H9 (cell line): Measurements from ENCODE around the gene HMCES. TPM values are rescaled to one million over a fixed set of nuclear protein-coding genes. Genes with fewer than 3 reads are reported as not detected.

ENCODE experiments used
- DNase-seq: peaks from one replicate; pipeline ENCODE4 v3.0.0-alpha.2; 2017
- H2AFZ ChIP-seq: one replicate; pipeline ENCODE4 v1.6.1; 2013; ENCODE audit warnings: mild to moderate bottlenecking, low read length, control low read depth, moderate library complexity
- H2AK5ac ChIP-seq: 2 replicates; pipeline ENCODE4 v1.6.1; 2013; ENCODE audit warnings: low read length, control low read depth, mixed read lengths; ENCODE audit not compliant: insufficient read length
- H2BK120ac ChIP-seq: one replicate; pipeline ENCODE4 v1.6.1; 2013; ENCODE audit warnings: low read depth, mild to moderate bottlenecking, low read length, control low read depth, inconsistent platforms; ENCODE audit not compliant: poor library complexity, severe bottlenecking
- H2BK12ac ChIP-seq: 2 replicates; pipeline ENCODE4 v1.6.1; 2013; ENCODE audit warnings: low read length, control low read depth, mixed read lengths, low read depth; ENCODE audit not compliant: insufficient read length
- H2BK15ac ChIP-seq: 2 replicates; pipeline ENCODE4 v1.6.1; 2013; ENCODE audit warnings: low read depth, low read length, control low read depth
- H2BK20ac ChIP-seq: one replicate; pipeline ENCODE4 v1.6.1; 2013; ENCODE audit warnings: low read depth, mild to moderate bottlenecking, low read length, control low read depth, inconsistent platforms; ENCODE audit not compliant: poor library complexity, severe bottlenecking
- H2BK5ac ChIP-seq: 2 replicates; pipeline ENCODE4 v1.6.1; 2013; ENCODE audit warnings: low read length, control low read depth, mixed read lengths; ENCODE audit not compliant: insufficient read length
- H3K14ac ChIP-seq: 2 replicates; pipeline ENCODE4 v1.6.1; 2013; ENCODE audit warnings: low read length, control low read depth; ENCODE audit not compliant: insufficient read depth
- H3K18ac ChIP-seq: 2 replicates; pipeline ENCODE4 v1.6.1; 2013; ENCODE audit warnings: low read depth, mild to moderate bottlenecking, mixed read lengths, low read length, control low read depth; ENCODE audit not compliant: insufficient read length
- H3K23ac ChIP-seq: 2 replicates; pipeline ENCODE4 v1.6.1; 2013; ENCODE audit warnings: low read length, control low read depth, mixed read lengths, low read depth; ENCODE audit not compliant: insufficient read length
- H3K23me2 ChIP-seq: 2 replicates; pipeline ENCODE4 v1.6.1; 2013; ENCODE audit warnings: low read depth, mild to moderate bottlenecking, mixed read lengths, low read length, control low read depth; ENCODE audit not compliant: insufficient read length, poor library complexity, severe bottlenecking
- H3K27ac ChIP-seq: 2 replicates; pipeline ENCODE4 v1.5.1; 2013; ENCODE audit warnings: low read length, control low read depth, mixed read lengths, low read depth; ENCODE audit not compliant: insufficient read length
- H3K27me3 ChIP-seq: 2 replicates; pipeline ENCODE4 v1.6.1; 2013; ENCODE audit warnings: low read length, control low read depth, inconsistent platforms; ENCODE audit not compliant: insufficient read depth
- H3K4ac ChIP-seq: 2 replicates; pipeline ENCODE4 v1.6.1; 2013; ENCODE audit warnings: low read depth, mild to moderate bottlenecking, control low read depth, inconsistent platforms, low read length, moderate library complexity
- H3K4me1 ChIP-seq: 2 replicates; pipeline ENCODE4 v1.6.1; 2013; ENCODE audit warnings: low read length, control low read depth, inconsistent platforms; ENCODE audit not compliant: insufficient read depth
- H3K4me2 ChIP-seq: 2 replicates; pipeline ENCODE4 v1.6.1; 2013; ENCODE audit warnings: low read length, control low read depth, mixed read lengths; ENCODE audit not compliant: insufficient read length, insufficient read depth
- H3K56ac ChIP-seq: 2 replicates; pipeline ENCODE4 v1.6.1; 2013; ENCODE audit warnings: low read depth, mild to moderate bottlenecking, mixed read lengths, low read length, control low read depth; ENCODE audit not compliant: insufficient read length
- H3K79me1 ChIP-seq: 2 replicates; pipeline ENCODE4 v1.6.1; 2013; ENCODE audit warnings: low read depth, mild to moderate bottlenecking, moderate library complexity, low read length, control low read depth, inconsistent platforms; ENCODE audit not compliant: insufficient read depth, poor library complexity, severe bottlenecking
- H3K79me2 ChIP-seq: 2 replicates; pipeline ENCODE4 v1.6.1; 2013; ENCODE audit warnings: low read length, control low read depth, inconsistent platforms; ENCODE audit not compliant: insufficient read depth
- H3K9ac ChIP-seq: 2 replicates; pipeline ENCODE4 v1.6.1; 2013; ENCODE audit warnings: low read length, control low read depth, mixed read lengths; ENCODE audit not compliant: insufficient read length; ENCODE audit errors: extremely low read depth
- H3K9me3 ChIP-seq: one replicate; pipeline ENCODE4 v1.6.1; 2013; ENCODE audit warnings: low read depth, low read length, inconsistent platforms; ENCODE audit not compliant: control insufficient read depth
- H3T11ph ChIP-seq: one replicate; pipeline ENCODE4 v1.6.1; 2013; ENCODE audit warnings: mild to moderate bottlenecking, low read length, control low read depth, inconsistent platforms
- H4K20me1 ChIP-seq: one replicate; pipeline ENCODE4 v1.6.1; 2013; ENCODE audit not compliant: control insufficient read depth, insufficient read length, insufficient read depth
- H4K5ac ChIP-seq: 2 replicates; pipeline ENCODE4 v1.6.1; 2013; ENCODE audit warnings: low read depth, mild to moderate bottlenecking, mixed read lengths, low read length, control low read depth; ENCODE audit not compliant: insufficient read length
- H4K8ac ChIP-seq: replicated peaks from 2 replicates; pipeline ENCODE4 v1.6.1; 2013; ENCODE audit warnings: low read length, control low read depth, mixed read lengths, low read depth; ENCODE audit not compliant: insufficient read length
- H4K91ac ChIP-seq: 2 replicates; pipeline ENCODE4 v1.6.1; 2013; ENCODE audit warnings: low read depth, mild to moderate bottlenecking, moderate library complexity, mixed read lengths, low read length, control low read depth; ENCODE audit not compliant: insufficient read length
- H3K27ac Mint-ChIP-seq, 3 experiments: 2 replicates in 2 of 3; 3 replicates in 1 of 3; pipeline ENCODE4 v1.8.0; 2020 to 2021; ENCODE audit warnings: mixed read lengths in 3 of 3, mild to moderate bottlenecking in 1 of 3, moderate library complexity in 1 of 3
- H3K27me3 Mint-ChIP-seq: 2 replicates; pipeline ENCODE4 v1.8.0; 2021; ENCODE audit warnings: low read depth, mild to moderate bottlenecking, moderate library complexity, mixed read lengths
- H3K36me3 Mint-ChIP-seq, 3 experiments: 2 replicates in 2 of 3; 3 replicates in 1 of 3; pipeline ENCODE4 v1.8.0; 2020 to 2021; ENCODE audit warnings: low read depth in 3 of 3, mixed read lengths in 3 of 3; ENCODE audit not compliant: insufficient read depth in 1 of 3
- H3K4me1 Mint-ChIP-seq, 2 experiments: 2 replicates each; pipeline ENCODE4 v1.8.0; 2020; ENCODE audit warnings: mixed read lengths in 2 of 2
- H3K4me3 Mint-ChIP-seq, 2 experiments: 2 replicates in 1 of 2; 3 replicates in 1 of 2; pipeline ENCODE4 v1.8.0; 2020 to 2021; ENCODE audit warnings: mild to moderate bottlenecking in 2 of 2, mixed read lengths in 2 of 2, moderate library complexity in 1 of 2
- H3K9me3 Mint-ChIP-seq, 2 experiments: 2 replicates in 1 of 2; 3 replicates in 1 of 2; pipeline ENCODE4 v1.8.0; 2020; ENCODE audit warnings: mild to moderate bottlenecking in 2 of 2, mixed read lengths in 2 of 2, moderate library complexity in 1 of 2
- CTCF ChIP-seq: fragments of 200-600 bp; sonication (generic); conservative IDR thresholded peaks from 3 replicates; pipeline ENCODE4 v1.8.0; 2021; ENCODE audit warnings: antibody characterized with exemption, mild to moderate bottlenecking
- total RNA-seq: library from RNA; stranded (reverse); gene quantifications from 2 replicates; pipeline ENCODE4 v1.2.1, GENCODE V29; 2021

HMCES gene
- total RNA-seq, 1 experiment from 2014 or later, result 52.4 TPM

GRCh38 chr3:129246636-129247035 is 32.0 kb upstream of the HMCES start:
- Histone ChIP-seq H4K8ac (no peak overlapping the region), H4K20me1 (no peaks in the 10 kb centered on the region), H3K4me2 (no peak overlapping the region), H2BK120ac (no peak overlapping the region), H3K79me2 (peaks cover 1% of the 10 kb centered on the region; the same call in 1 of the 2 replicates), H3K27ac (no peak overlapping the region), H3K27me3 (no peaks in the 10 kb centered on the region), H4K91ac (no peak overlapping the region), H3K23ac (no peak overlapping the region), H2BK15ac (no peak overlapping the region), H2BK20ac (no peak overlapping the region), H2BK5ac (no peak overlapping the region), H2BK12ac (no peak overlapping the region), H2AFZ (no peak overlapping the region), H4K5ac (no peak overlapping the region), H2AK5ac (no peak overlapping the region), H3T11ph (no peak overlapping the region), H3K14ac (no peak overlapping the region), H3K79me1 (peaks cover 6% of the 10 kb centered on the region), H3K4ac (no peak overlapping the region), H3K23me2 (peaks cover 8% of the 10 kb centered on the region), H3K56ac (no peak overlapping the region), H3K4me1 (no peaks in the 10 kb centered on the region; the same call in 1 of the 2 replicates), H3K9ac (no peak overlapping the region), H3K9me3 (no peaks in the 10 kb centered on the region), H3K18ac (no peak overlapping the region)
- no peak for TF ChIP-seq CTCF
- Mint-ChIP-seq H3K4me1 (peaks cover 16 to 17% of the 10 kb centered on the region in 2 experiments), H3K36me3 (peaks cover 0 to 8% (median under 1%) of the 10 kb centered on the region in 3 experiments; a peak in 1 of 7 replicates), H3K27ac (no peak overlapping the region), H3K27me3 (no peaks in the 10 kb centered on the region; the same call in 1 of the 2 replicates), H3K4me3 (no peak overlapping the region), H3K9me3 (no peaks in the 10 kb centered on the region; a peak in 1 of 5 replicates)
- DNase-seq, result no peak
